Cerebellar cortex (tissue), 1 donor: ENCODE data around the gene UBE2L3.

Experiments used
- DNase-seq: peaks from one replicate; pipeline ENCODE4 v3.0.0-alpha.2; 2015; ENCODE audit warnings: low spot score

Gene UBE2L3

DNA sequence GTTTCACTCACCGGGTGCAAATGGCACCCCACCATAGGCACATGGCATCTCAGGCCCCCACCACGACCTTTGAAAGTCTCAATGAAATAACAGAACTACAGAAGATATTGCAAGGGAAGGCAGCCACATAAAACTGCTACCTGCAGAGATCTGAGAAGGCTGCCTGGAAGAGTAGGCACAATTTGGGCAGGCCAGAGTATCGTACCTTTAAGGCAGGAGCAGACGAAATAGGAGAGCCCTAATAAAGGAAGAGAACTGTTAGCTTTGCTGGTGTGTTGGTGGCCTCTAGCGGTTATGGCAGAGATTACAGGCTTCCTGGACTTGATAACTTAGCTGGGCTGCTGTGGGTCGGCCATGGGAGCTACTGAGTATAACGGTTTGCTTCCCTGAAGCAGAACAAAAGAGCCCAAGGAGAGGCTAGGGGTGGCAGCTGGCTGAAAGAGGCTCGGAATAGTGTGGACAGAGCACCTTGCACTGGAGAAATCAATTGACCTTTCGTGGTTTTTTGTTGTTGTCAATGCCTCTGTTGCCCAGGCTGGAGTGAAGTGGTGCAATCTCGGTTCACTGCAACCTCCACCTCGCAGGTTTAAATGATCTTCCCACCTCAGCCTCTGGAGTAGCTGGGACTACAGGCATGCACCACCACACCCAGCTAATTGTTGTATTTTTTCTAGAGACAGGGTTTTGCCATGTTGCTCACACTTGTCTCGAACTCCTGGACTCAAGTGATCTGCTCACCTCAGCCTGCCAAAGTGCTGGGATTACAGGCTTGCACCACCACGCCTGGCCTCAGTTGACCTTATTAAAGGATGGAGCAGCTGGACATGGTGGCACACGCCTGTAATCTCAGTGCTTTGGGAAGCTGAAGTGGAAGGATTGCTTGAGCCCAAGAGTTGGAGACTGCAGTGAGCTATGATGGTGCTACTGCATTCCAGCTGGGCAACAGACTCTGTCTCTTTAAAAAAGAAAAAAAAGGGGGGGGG lies 79.4 kb downstream of the UBE2L3 start:
- peak; percentile 91 for DNase-seq

DNA sequence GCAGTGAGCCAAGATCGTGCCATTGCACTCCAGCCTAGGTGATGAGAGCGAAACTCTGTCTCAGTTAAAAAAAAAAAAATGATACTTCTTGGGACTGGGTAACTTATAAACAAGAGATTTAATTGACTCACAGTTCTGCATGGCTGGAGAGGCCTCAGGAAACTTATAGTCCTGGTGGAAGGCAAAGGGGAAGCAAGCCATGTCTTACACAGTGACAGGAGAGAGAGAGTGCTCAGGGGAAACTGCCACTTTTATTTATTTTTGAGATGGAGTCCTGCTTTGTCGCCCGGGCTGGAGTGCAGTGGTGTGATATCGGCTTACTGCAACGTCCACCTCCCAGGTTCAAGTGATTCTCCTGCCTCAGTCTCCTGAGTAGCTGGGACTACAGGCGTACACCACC lies 82.8 kb downstream of the UBE2L3 start:
- DNase-seq = no peak

DNA sequence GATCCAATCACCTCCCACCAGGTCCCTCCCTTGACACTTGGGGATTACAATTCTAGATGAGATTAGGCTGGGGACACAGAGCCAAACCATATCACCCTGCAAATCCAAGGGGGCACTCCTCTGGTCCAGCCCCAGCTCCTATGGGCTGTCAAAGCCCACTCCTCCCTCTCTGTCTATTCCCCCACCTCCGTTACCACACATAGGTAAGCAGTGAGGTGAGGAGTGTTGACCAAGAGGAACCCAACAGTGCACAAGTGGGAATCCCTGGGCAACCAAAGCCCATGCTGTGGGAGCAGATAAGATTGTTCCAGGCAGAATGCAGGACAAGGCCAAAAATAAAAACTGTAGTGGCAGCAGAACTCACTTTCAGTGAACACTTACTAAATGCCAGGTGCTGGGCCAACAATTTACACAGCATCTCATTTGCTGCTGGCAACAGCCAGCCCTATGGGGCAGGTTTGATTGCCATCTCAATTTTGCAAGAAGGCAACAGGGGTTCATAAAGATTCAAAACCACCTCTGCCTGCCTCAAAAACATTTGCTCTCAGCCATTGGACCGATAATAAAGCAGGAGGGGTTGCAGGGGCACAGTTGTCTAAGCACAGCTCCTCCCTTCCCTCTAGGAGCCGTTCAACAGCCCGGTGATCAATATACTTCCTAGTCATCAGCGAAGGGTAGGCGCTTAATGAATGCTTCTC lies 83.5 kb downstream of the UBE2L3 start:
- DNase-seq = no peak

DNA sequence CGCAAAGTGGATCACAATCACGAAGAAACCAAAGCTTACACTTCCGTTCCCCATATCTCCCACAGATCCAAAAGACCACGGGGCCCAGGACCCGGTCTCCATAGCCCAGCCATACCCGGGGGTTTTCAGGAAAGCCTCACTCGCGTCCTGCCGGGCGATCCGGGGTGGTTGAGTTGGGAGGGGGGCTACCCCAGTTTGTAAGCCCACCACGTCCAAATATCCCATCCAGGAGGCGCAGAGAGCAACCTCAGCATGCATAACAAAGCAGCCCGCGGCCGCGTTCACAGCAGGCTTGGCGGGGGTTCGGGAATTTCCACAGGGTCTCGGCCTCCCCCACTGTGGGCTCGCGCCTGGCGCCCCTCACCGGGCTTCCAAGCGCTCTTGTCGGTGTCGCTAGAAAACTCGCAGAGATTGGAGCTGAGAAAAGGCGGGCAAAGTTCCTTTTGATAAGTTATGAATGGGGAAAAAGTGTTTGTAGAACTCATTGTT lies 84.1 kb downstream of the UBE2L3 start:
- no peak for DNase-seq

DNA sequence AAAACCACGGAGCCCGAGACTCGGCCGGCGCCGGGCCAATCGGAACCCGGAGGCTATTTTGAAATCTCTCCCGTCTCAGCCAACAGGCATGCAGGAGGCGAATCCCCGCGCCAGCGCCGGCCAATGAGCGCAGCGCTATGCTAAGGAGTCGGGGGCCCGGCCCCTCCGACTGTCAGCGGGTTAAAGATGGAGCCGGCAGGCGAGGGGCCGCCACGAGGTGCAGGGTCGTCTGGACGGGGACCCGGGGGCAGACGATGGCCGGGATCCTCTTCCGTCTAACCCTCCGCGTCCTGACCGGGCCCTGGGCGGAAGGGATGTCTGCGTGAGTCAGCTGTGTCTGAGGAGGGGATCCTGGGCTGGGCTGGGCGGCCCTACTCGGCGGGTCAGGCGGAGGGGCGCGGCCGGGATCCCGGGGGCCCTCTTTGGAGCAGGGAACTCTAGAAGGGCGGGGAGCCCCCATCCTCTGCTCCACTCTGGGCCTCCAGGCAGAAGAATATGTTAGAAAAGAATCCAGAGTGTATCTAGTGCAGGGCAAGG lies 84.6 kb downstream of the UBE2L3 start:
- DNase-seq = peak; percentile 86

DNA sequence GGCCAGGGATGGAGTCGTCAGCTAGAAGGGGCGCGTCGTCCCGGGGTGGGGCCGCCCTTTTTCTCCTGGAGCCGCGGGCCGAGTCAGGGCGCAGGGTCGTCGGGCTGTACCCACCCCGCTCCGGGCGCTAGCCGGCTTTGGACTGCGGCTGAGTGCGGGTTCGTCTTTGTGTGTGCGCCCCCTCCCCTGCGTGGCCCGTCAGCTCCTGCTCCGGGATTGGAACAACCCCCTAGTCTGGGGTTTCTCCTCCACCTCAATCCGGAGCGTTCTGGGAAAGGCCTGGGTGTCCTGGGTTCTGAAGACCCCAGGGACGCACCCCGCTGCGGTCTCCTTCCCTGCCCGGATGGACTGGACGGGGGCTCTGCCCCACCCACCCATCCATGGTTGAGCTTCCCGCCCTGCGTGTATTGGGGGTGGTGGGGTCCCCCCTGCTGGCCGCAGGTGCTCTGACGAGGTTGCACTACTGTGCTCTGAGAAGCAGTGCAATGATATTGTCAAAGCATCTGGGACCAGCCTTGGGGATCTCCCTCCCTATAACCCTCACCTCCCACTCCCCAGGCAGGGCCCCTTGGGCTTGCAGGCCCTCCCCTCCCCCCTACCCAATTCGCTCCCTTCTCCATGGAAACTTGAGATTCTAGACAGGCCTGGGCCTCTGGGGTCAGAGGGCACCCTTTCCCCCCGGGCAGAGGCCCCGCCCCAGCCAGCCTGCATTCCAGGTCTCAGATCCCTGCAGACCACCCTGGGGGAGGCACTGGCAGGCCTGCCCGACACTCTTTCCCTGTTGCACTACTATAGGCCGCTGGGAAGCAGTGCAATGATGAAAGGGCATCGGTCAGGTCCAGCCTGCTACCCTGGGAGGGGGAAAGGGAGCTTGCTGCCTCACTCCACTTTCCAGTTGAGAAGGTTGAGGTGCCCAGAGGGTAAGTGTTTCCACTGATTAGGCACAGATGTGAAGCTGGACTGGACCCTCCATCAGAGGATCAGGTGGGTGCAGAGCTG lies 85.3 kb downstream of the UBE2L3 start:
- DNase-seq = no peak

DNA sequence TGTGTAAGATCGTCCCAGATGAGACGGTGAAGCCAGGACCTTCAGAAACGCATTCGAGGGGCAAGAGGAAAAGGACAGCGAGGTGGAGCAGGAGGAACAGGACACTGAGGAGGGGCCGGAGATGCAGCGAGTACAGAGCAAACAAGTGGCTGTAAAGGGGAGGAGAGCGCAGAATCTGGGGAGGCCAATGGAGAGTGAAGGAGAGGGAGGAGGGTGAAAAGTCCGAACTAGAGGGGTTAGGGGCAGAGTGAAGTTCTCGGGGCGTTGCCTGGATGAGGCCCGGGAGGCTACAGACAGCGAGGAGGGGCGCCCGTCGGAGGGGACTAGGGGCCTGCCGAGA lies 89.5 kb downstream of the UBE2L3 start:
- peak; percentile 27 for DNase-seq

DNA sequence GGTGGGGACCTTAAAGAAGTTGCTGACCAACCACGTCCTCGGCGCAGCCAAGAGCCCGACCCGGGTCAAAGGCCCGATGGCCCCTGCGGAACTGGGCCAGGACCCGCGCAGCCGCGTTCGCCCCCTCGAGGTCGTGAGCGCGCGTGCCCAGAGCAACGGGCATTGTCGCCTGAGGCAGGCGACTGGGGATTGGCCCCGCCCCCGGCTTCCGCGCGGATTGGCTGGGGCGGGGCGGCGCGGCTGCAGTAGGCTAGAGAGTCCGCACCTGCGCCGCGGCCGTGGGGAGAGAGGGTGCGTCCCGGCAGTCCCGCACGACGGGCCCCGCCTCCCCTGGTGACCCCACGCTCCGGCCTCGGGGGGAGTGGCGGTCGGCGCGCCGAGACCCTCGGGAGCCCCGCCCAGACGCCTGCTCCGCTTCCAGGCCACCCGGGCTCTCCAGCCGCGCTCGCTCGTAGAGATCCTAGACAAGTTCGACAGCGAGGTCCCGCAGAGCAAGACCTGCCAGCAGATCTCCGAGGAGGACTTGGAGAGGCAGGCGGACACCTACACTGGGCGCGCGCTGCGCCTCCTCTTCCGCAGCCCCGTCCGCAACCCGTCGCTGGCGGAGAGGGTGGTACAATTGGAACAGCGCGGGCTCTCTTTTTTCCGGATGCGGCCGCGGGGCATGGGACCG lies 90.0 kb downstream of the UBE2L3 start:
- peak; percentile 56 for DNase-seq

DNA sequence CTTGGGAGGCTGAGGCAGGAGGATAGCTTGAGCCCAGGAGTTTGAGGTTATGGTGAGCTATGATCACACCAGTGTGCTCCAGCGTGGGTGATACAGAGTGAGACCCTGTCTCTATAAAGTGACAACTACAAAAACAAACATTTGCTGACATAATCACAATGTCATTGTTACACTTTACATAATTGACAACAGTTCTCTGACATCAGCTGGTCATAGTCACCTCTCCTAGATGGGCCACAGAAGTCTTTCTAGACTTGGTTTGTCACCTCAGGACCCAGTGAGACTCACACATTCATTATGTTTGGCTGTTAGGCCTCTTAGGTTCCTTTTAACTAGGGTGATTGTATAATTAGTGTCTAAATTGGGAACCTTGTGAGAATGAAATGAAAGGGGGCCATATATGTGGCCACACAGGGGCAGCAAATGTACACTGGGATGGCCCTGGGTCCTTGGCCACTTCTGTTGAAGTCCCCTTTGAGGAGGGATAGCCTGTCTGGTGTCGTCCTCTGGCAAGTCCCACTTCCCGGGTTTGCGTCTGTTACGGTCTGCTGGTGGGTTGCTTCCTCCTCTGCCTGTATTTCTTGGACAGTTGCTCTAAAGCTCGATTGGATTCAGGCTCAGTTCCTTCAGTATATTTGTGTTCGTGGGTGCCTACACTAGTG lies 92.5 kb downstream of the UBE2L3 start:
- no peak for DNase-seq

DNA sequence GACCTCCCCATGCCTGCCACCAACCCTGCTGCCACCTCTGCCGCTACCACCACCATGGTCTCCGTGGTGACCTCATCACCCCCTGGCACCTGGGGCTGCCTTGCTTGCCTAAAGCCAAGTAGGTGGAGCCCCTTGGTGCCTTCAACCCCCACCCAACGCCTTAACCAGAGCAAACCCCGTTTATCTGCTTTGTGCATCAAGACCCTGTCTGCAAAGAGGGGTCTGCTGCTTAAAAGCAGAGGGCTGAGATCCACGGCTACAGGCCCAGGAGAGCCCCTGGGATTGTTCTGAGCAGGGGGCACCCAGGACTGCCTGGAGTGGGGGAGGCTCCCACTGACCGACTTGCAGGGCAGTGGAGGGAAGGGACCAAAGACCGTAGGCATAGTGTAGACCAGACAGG lies 93.4 kb downstream of the UBE2L3 start:
- DNase-seq = no peak

DNA sequence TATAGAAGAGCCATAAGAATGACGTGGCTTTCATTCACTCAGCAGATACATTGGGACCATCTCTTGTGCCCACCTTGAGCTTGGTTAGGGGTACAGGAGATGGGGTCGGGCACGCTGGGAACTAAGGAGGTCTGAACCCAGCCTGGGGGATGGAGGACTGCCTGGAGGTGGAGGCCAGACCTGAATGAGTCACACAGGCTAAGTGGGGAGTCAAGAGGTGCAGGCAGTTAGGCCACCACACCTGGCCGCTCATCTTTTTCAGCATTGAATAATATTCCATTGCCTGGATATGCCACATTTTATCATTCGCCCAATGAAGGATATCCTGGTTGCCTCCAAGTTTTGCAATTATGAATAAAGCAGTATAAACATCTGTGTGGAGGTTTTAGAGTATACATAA lies 94.5 kb downstream of the UBE2L3 start:
- DNase-seq = no peak

DNA sequence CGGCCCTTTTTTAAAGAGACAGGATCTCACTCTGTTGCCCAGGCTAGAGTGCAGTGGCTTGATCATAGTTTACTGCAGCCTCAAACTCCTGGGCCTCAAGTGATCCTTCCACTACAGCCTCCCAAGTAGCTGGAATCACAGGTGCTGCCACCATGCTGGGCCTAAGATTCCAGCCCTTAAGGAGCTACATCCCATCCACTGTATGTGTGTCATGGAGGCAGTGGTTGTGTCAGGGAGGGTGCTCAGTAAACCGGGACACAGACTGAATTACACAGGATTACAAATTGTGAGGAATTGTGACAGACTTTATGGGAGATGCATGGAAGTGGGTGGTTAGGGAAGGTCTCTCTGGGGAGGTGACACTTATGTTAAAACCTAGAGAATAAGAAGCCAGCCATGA lies 96.2 kb downstream of the UBE2L3 start:
- DNase-seq = no peak

DNA sequence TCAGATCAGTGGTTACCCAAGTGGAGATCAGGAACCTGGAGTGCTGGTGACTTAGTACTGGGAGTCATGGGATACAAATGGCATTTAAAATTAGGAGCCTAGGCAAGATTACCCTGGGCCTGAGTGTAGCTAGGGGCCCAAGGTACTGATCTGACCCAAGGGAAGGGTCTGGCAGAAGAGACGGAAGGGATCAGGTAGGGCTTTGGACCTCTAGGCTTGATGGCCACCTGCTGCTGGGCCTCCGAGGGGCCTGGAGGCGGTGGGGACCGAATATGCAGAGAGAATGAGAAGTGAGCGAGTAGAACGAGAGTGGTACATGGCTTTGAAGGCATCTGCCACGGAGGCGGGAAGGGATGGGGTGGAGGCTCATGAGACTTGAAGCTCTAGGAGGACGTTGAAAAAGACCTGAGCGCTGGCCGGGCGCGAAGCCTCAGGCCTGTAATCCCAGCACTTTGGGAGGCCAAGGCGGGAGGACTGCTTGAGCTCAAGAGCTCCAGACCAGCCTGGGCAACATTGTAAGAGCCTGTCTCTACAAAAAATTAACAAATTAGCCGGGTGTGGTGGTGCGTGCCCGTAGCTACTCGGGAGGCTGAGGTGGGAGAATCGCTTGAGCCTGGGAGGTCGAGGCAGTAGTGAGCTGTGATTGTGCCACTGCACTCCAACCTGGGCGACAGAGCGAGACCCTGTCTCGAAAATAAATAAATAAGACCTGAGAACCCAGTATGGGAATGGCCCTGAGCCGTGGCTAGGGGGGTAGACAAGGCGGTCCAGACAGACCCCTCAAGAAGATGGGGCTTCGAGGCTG lies 97.7 kb downstream of the UBE2L3 start:
- DNase-seq = no peak

DNA sequence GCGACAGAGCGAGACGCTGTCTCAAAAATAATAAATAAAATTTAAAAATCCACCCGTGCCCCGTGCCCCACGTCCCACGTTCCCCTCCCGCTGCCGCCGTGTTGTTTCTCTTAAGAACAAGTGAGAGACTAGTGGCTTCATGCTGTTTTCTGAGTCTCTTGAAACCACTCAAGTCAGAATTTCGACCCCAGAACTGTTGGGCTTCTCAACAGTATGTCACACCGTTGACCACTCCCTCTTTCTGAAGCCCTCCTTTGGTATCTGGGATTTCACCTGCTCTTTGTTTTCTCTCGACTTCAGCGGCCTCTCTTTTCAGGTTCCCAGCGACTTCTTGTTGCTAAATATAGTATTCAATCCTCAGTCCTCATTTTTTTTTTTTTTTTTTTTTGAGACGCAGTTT lies 99.3 kb downstream of the UBE2L3 start:
- DNase-seq = no peak

DNA sequence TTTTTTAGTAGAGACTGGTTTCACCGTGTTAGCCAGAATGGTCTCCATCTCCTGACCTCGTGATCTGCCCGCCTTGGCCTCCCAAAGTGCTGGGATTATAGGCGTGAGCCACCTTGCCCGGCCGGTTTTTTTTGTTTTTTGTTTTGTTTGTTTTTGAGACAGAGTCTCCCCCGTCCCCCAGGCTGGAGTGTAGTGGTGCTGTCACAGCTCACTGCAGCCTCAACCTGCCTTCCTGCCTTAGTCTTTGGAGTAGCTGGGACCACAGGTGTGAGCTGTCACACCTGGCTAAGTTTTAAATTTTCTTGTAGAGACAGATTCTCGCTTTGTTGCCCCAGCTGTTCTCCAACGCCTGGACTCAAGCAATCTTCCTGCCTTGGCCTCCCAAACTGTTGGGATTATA lies 101.5 kb downstream of the UBE2L3 start:
- DNase-seq = no peak

DNA sequence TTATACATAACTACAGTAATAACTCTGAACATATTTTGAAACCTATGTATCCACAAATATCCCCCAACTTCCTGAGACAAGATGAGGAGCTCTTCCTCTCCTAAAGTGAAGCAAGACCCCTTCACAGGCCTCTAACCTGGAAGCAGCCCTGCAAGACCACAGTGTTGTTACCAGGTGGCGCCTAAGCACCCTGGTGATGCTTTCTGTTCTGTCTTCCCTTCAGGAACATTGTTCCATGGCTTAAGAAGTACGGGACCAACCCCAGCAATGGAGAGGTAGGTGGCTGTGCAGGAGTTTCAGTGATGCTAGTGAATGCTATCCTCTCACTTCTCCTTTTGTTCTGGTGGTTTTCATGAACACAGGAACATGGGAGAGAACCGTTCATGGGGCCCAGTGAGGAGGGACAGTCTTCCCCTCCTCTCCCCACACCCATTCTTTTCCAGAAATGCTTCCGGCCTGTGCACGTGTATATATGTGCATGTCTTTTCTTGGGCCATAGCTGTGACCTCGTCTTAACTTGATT lies 104.7 kb downstream of the UBE2L3 start:
- DNase-seq = no peak
